Prostate gland (tissue), 2 donors: ENCODE results near the gene REPIN1. TPM values are rescaled to one million over a fixed set of nuclear protein-coding genes. Genes with fewer than 3 reads are reported as not detected.

Source experiments
- DNase-seq: peaks from one replicate; pipeline ENCODE4 v3.0.0-alpha.2; 2019; ENCODE audit warnings: low spot score
- H3K27ac ChIP-seq, 2 donors: fragments of 200-600 bp; sonication (generic); 2 replicates each; pipeline ENCODE4 v1.5.1; 2017 to 2019
- H3K27me3 ChIP-seq: fragments of 200-600 bp; sonication (generic); replicated peaks from 2 replicates; pipeline ENCODE4 v1.5.1; 2019; ENCODE audit not compliant: insufficient read depth
- H3K36me3 ChIP-seq, 2 donors: fragments of 200-600 bp; sonication (generic); 1 replicate in 1 of 2; 2 replicates in 1 of 2; pipeline versions ENCODE4 v1.5.1 to v1.8.1; 2017 to 2019
- H3K4me1 ChIP-seq: fragments of 200-600 bp; sonication (generic); replicated peaks from 2 replicates; pipeline ENCODE4 v1.5.1; 2019
- H3K4me3 ChIP-seq, 2 donors: fragments of 200-600 bp; sonication (generic); 2 replicates each; pipeline ENCODE4 v1.5.1; 2017 to 2019
- H3K9me3 ChIP-seq: fragments of 200-600 bp; sonication (generic); 2 replicates; pipeline ENCODE4 v1.5.1; 2017
- CTCF ChIP-seq, 4 experiments: fragments of 200-600 bp in 2 of 4; fragments of 450-650 bp in 2 of 4; sonication (generic) in 2 of 4; IDR thresholded peaks; 1 replicate in 3 of 4; 2 replicates in 1 of 4; pipeline ENCODE4 v1.5.1; 2016 to 2019; ENCODE audit warnings: antibody characterized with exemption in 4 of 4, mild to moderate bottlenecking in 2 of 4, moderate library complexity in 2 of 4
- POLR2A ChIP-seq: fragments of 450-650 bp; IDR thresholded peaks from one replicate; pipeline ENCODE4 v1.6.1; 2016; ENCODE audit warnings: antibody characterized with exemption, mild to moderate bottlenecking
- POLR2AphosphoS5 ChIP-seq: sonication (generic); formaldehyde crosslinking; IDR thresholded peaks from one replicate; pipeline ENCODE4 v1.6.1; 2017; ENCODE audit warnings: antibody characterized with exemption
- WGBS: methylation state at CpG from one replicate; pipeline ENCODE4 v1.1.5; 2018; 5-methylcytosine and 5-hydroxymethylcytosine counted together
- intact Hi-C: fragments of 100-400 bp; cut with DNase I; formaldehyde crosslinking; loops from one replicate; pipeline ENCODE4 v1.14.2; 2022
- total RNA-seq, 2 donors: library from RNA; depleted of rRNA; stranded (reverse); fragments of >200 nt; gene quantifications; one replicate each; pipeline ENCODE4 v1.1.0, GENCODE V29; 2016

REPIN1 gene
- total RNA-seq, 2 donors from 2014 or later = 150 to 171 TPM

GRCh38 chr7:150411606-150412005 lies 43.0 kb downstream of the REPIN1 start:
- TF ChIP-seq POLR2A (no peak), CTCF (IDR thresholded peaks at IDR 0.05) (no peak), POLR2AphosphoS5 (no peak)
- Histone ChIP-seq H3K4me3 (no peak overlapping the region), H3K36me3 (no peaks in the 10 kb centered on the region), H3K27me3 (no peaks in the 10 kb centered on the region), H3K9me3 (no peaks in the 10 kb centered on the region), H3K27ac (no peak overlapping the region), H3K4me1 (peaks cover 2% of the 10 kb centered on the region)
- WGBS = 74% methylated on average over 11 of the region's 11 CpGs
- intact Hi-C loops = no loop called here
- DNase-seq = no peak

- Histone ChIP-seq H3K36me3 (no peaks in the 10 kb centered on the region), H3K4me3 (no peak overlapping the region), H3K27ac (no peak overlapping the region), H3K4me1 (no peaks in the 10 kb centered on the region), H3K27me3 (no peaks in the 10 kb centered on the region), H3K9me3 (no peaks in the 10 kb centered on the region)
- DNase-seq = no peak
- intact Hi-C loops = no loop called here
- WGBS = 93% methylated on average over 10 of the region's 11 CpGs
- TF ChIP-seq POLR2AphosphoS5 (no peak), POLR2A (no peak), CTCF (IDR thresholded peaks at IDR 0.05) (no peak)
These were observed 43.4 kb downstream of the REPIN1 start for GRCh38 chr7:150412016-150412415.

- DNase-seq = no peak
- intact Hi-C loops = no loop called here
- no peaks in the 10 kb centered on the region for H3K4me1 ChIP-seq
- no peaks in the 10 kb centered on the region for H3K36me3 ChIP-seq
- 86% methylated on average over 37 of the region's 37 CpGs for WGBS
- no peak for TF ChIP-seq POLR2A
- TF ChIP-seq CTCF (IDR thresholded peaks at IDR 0.05) = no peak
- no peak for TF ChIP-seq POLR2AphosphoS5
- no peaks in the 10 kb centered on the region for H3K27me3 ChIP-seq
- H3K27ac ChIP-seq = no peak overlapping the region
- no peaks in the 10 kb centered on the region for H3K9me3 ChIP-seq
- no peak overlapping the region for H3K4me3 ChIP-seq
These were observed 44.2 kb downstream of the REPIN1 start for GRCh38 chr7:150412518-150413488.

- intact Hi-C loops = no loop called here
- no peaks in the 10 kb centered on the region for H3K27me3 ChIP-seq
- DNase-seq = no peak
- TF ChIP-seq POLR2AphosphoS5 (no peak), POLR2A (no peak), CTCF (IDR thresholded peaks at IDR 0.05) (no peak)
- no peaks in the 10 kb centered on the region for H3K36me3 ChIP-seq
- H3K4me1 ChIP-seq = no peaks in the 10 kb centered on the region
- no peak overlapping the region for H3K4me3 ChIP-seq
- no peak overlapping the region for H3K27ac ChIP-seq
- 95% methylated on average over 11 of the region's 11 CpGs for WGBS
- H3K9me3 ChIP-seq = no peaks in the 10 kb centered on the region
These were observed 45.0 kb downstream of the REPIN1 start for GRCh38 chr7:150413640-150414081.
